Umbilical cord (tissue), 2 donors: ENCODE measurements around the gene PLRG1. TPM values are rescaled to one million over a fixed set of nuclear protein-coding genes. Genes with fewer than 3 reads are reported as not detected.
A peak's percentile ranks its signal among the peaks of the same experiment; 100 is the strongest.

Experiments
- DNase-seq: peaks from one replicate; pipeline ENCODE4 v3.0.0-alpha.2; 2015; ENCODE audit warnings: low spot score
- total RNA-seq: library from RNA; depleted of rRNA; stranded (reverse); fragments of >200 nt; gene quantifications from one replicate; pipeline ENCODE4 v1.2.3, GENCODE V29; 2014; ENCODE audit warnings: low replicate concordance; ENCODE audit not compliant: insufficient read depth

Gene PLRG1
- total RNA-seq, 1 donor from 2014 or later: 52.5 TPM

DNA sequence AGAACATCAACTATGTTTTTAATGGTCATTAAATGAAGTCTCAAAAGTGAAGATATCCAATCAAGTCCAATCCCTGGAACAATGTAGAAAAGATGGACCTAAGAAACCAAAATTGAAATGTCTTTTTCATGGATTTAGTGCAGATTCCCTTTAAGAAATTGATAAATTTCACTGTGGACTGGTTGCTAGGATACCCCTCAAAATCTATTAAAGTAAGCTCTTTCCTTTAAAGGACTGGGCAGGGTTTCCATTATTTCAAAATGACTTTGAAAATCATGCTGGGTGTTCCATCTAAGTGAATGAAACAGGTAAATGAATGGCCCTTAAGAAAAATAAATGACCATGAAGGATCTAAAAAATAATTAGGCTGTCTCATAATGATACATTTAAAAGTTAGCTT lies 28.6 kb downstream of the PLRG1 start:
- DNase-seq: no peak

DNA sequence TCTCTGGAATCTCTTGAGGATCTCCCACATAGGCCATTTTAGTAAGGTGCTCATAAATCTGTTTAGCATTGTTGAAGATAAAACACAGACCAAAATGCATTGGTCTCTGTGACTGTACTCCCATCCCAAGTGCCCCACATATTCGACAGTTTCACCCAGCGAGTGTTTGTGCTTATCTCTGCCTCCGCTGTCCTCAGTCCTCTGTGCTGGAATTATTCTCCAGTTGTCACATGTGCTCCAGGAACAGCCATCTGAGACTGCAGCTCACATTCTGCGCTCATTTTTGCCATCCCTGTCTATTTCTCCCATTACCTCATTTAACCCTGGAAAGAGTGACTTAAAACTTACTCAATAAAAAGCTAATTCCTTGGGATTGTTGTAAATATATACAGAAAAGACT lies 31.0 kb downstream of the PLRG1 start:
- no peak for DNase-seq

DNA sequence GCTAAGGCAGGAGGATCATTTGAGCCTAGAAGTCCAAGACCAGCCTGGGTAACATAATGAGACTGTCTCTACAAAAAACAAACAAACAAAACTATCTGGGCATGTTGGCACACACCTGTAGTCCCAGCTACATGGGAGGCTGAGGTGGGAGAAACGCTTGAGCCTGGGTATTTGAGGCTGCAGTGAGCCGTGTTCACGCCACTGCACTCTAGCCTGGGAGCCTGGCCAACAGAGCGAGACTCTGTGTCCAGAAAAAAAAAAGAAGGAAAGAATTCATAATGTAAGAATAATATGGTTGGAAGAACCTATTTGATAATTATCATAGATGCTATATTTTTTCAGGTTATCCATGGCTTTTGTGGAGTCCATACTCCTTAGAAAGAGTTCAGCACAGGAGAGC lies 32.6 kb downstream of the PLRG1 start:
- DNase-seq: no peak

DNA sequence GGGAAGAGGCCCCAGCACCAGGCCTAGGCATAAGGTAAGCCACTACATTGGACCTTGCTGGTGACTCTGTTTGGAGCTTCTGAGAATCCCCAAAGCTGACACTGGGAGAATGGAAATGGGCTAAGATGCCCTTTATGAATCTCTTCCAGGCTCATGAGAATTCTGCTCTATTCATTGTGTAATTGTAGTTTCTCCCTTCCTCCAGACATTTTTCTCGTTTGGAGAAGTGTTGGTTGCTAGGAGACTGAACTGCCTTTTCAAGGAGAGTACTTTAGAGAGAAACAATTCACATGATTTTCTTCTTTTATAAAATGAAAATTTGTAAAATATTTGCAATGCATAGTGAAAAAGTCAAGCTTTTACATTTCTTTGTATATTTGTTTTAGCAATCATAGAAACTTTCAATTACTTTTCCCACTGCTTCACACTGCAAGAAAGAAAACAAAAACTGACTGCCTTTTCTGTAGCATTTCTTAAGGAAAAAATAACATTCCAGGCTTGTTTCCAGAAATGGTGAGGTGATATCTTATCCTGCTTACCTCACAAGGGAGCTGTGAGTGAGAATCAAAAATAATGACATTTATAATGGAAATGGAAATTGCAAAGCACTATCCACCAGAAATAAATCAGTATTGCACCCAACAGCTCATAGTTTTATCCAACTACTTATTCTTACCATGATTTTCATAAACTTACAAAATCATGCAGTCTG lies 33.7 kb downstream of the PLRG1 start:
- peak; percentile 52 for DNase-seq

DNA sequence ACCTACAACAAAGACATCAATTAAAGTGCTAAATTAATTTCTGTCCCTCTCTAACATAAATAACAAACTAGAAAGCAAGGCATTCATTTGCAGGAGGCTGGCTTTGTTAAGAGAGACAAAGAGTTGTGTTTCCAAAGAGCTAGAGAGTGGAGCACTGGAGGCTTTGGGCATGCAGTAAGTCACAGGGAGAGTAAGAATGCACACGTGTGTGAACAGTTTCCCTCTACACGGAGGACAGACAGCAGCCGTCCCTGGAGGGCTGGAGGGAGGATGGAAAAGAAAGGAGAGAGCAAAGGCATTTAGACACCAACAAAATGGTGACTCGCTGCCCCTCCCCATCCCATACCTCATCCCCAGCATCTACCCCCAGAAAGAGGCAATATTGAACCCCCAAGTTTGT lies 38.2 kb downstream of the PLRG1 start:
- DNase-seq: no peak

DNA sequence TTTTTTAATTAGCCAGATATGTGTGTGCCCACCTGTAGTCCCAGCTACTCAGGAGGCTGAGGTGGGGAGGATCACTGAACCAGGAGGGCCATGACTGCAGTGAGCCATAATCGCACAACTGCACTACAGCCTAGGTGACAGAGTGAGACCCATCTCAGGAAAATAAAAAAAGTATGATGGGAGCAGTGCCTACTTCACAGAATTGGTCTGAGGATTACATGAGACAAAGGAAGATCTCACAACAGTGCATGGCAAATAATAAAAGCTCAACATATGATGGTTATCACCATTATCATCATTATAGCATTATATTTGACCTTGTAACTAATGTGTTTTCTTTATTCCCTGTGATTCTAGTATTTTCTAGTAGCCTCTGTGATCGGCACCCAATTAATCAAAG lies 38.7 kb downstream of the PLRG1 start:
- DNase-seq: no peak

DNA sequence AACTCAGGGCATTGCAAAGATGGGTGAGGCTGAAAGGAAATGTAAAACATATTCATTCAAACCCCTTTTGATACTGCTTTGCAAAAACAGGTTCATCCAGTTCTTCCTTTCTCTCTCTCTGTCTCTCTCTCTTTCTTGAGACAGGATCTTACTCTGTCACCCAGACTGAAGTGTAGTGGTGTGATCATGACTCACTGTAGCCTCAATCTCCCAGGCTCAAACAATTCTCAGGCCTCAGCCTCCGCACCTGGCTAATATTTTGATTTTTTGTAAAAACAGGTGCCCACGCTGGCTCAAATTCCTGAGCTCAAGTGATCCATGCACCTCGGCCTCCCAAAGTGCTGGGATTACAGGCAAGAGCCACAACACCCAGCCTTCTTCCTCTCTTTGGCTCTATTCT lies 43.0 kb downstream of the PLRG1 start:
- peak; percentile 50 for DNase-seq

DNA sequence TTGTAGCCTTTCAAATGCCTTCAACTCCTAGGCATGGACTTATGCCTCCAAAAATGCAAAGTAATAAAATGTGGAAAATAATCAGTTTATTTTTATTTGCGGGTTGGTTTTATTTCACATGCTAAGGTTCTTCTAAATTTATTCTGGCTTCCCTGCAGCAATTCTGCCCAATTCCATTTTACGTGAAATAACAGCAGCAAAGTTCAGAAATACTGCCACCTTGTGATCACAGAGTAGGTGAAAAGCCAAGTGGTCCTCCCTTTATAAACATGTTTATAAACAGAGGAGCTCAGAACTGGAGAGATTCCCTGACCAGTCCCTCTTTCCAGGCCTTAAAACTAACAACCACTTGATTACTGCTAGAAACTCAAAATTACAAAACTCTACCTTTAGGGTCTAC lies 43.9 kb downstream of the PLRG1 start:
- peak; percentile 72 for DNase-seq

DNA sequence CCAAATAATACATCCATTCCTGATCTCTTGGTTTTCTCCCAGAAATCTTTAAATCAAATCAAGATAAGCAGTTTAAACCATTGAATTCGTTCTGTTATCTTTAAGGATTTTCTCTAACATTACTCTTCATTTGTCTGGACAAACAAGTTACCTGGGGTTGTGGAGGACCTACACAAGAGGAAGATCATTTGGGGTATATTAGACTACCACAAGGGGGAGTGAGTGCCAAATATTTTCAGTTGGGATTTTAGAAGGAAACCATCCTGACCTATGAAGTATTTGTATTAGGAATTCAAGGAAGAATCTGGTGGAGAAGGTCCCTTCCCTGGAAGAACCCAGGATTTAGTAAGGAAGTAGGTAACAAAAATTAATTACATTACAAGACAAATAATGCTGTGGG lies 46.6 kb downstream of the PLRG1 start:
- no peak for DNase-seq

DNA sequence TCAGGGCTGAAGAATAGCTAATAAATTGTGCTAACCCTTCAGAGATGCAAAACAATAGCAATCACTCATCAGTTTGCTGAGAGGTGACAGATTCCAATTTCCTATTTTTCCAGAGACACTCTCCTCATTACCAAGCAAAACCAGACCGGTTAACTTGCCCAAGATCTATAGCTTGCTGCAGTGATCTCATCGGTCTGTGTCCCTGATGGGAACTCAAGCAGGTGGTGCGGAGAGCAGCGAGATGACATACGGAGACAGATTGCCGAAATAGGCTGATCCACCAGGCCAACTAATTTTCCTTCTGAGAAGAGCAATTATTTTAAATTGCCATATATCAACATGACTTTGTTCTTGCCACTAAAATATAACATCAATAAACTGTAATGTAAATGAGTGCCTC lies 48.1 kb downstream of the PLRG1 start:
- DNase-seq: no peak

DNA sequence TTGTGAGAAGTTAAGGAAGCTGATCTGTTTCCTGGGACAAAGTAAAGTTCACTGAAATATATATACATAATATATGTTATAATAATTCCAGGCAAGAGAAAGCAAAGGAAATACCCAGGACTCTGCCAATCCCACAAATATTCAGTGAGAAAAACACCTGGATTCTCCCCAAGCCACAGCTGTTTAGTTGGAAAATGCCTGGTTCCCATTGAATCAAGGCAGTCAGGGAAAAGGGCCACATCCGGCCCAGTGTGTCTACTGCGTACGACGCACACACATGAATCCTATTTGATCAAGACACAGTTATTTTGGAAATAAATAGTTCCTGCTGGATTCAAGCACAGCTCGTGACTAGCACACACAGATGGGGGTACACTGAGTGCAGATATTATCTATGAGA lies 52.3 kb downstream of the PLRG1 start:
- DNase-seq: no peak

DNA sequence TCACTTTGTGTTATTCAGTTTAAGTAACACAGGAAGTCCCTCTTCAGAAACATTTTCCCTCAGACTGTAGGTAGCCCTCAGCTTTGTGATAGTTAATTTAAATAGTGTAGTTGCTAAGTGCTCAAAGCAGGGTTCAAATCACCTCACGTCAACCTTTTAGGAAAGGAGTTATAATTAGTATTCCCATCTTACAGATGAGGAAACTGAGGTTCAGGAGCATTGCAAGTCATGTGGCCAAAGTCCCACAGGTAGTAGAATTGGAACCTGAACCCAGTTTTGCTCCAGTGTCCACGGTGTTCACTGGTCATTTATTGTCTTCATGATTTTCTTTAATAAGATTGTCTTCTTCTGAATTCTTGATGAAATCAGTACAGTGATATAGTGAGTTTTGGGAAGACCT lies 54.3 kb downstream of the PLRG1 start:
- DNase-seq: no peak

DNA sequence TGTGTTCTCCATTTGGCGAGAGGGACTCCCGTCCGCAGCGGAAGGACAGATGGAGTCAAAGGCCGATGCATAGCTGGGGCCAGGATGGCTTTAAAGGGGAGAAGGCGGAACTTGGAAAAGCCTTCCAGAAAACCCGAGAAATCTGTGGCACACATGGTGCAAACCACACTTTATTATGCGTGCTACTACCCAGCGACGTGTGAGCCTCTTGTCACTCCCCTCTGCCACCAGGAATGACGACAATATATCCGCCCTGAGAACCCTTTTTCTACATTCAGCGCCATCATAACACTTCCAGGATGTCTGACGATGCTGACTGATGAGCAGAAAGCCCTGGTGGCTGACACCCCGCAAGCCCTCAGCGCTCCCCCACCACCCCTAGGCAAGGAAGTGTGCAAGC lies 57.9 kb downstream of the PLRG1 start:
- DNase-seq: no peak

DNA sequence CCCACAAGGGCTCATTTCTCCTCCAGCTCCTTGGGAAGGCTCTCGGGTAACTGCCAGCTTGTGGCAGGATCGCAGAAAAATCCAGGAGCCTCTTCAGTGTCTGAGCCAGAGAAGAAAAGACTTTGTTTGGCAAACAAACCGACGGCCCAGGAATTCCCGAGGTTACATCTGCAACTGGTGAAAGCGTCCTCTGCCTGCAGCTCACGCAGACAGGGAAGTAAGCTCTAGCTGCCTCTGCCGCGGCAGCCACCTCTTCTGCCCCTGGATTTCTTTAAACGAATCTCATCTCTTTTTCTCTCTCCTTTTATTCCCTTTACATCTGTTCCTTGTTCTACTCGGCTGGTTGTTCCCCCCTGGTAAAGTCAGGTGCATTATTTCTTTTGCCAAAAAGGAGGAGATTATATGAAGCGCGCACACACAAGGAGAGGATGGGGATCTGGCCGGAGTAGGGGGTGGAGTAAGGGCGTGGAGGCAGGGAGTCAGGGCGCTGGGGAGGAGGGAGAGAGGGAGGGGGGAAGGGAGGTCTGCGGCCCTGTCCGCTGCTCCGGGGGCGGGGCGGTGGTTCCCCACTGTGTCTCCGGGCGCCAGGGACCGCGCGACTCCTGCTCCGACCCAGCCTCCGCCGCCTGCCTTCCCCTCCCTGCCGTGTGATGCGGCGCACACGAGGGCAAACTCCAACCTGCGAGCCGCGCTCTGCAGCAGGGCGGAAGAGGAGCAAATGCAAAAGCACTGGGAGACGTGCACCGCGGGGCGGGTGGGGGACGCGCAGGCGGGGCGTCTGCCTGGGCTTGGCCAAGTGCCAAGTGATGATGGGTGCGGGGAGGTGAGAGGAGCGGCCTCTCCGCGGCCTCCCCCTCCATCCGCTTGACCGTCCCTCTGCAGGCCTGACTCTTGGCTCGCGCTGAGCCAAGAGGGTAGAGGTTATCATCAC lies 58.6 kb downstream of the PLRG1 start, which contains the start of gene DCHS2:
TSS of gene DCHS2 (minus strand) at position 459 of the 931 bp plus-strand sequence. CDS start at position 15, 444 bp downstream.
- peak; percentile 70 for DNase-seq

DNA sequence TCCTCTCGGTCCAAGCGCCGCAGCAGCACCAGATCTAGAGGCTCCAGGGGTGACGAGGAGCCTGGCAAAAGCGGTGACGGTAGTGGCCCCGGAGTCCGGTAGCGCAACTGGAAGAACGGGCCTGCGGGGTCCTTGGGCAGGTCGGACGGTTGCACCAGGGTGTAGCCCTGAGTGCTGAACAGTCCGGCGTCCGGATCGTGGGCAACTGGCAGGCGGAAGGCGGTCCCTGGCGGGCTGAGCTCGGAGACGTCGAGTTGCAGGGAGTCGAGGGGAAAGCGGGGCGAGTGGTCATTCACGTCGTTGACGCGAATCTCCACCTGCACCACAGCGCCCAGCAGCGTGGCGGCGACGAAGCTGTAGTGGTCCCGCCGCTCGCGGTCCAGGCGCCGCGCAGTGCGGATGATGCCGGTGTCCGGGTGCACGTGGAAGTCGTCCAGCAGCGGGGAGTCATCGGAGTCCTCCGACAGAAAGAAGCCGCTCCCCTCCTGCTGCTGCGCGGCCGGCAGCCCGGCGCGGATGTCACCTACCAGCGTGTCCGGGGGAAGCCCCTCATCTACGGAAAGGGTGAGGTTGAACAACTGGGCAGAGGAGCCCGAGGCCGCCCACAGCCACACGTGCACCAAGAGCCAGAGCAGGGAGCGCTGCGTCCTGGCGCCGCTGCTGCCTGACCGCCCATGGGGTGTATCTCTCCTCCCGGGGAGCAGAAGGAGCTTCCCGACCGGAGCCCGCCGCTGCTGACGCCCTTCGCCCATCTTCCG lies 59.4 kb downstream of the PLRG1 start:
- DNase-seq: no peak

DNA sequence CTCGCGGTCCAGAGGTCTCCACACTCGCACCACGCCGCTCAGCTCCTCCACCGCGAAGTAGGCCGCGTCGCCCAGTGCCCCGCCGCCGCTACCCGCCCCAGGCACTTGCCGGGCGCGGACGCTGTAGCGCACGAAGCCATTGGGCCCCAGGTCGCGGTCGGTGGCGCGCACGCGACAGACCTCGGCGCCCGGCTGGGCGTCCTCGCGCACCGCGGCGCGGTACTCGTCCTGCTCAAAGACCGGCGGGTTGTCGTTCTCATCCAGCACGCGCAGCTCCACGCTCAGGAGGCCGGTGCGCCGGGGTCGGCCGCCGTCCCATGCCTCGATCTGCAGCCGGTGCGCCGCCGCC lies 60.0 kb downstream of the PLRG1 start:
- no peak for DNase-seq

DNA sequence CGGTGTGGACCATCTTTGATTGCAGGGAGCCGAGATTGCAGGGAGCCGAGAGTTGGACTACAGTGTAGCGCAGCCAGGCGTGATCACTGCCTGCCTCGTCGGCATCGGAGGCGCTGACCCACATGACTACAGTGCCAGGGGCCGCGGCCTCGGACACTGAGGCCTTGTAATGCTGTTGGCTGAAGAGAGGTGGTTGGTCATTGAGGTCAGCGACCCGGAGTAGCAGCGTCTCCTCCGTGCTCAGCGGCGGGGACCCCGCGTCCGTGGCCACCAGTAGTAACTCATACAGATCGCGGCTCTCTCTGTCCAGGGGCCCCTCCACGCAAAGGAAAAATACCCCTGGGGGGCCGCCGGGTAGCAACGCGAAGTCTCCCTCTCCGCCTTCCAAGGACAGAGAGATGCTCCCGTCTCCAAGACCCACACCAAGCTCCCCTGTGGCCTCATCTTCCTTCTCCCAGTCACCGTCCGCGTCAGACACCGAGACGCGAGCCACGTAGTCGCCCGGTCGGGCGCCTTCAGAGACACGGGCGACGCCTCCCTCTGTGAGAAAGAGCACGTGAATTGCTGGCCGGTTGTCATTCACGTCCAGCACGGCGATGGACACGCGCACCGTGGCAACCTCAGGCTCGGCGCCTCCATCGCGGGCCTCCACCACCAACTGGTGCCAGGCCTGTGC lies 60.5 kb downstream of the PLRG1 start:
- DNase-seq: no peak

DNA sequence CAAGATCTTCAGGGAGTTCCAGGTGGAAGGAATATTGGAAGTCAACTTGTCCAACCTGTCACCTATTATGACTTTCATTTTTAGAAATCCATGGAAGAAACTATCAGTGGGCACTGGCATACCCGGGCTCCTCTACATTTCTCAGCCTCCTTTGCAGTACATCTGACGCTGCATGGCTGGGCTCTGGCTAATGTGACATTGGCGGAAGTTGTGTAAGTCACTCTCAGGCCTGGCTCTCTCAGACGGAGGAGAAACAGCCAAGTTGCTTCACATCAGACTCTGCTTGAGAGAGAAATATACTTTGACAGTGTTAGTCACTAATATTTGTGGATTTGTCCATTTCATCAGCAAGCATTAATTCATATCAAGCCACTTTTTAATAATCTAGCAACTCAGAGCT lies 63.1 kb downstream of the PLRG1 start:
- DNase-seq: no peak

DNA sequence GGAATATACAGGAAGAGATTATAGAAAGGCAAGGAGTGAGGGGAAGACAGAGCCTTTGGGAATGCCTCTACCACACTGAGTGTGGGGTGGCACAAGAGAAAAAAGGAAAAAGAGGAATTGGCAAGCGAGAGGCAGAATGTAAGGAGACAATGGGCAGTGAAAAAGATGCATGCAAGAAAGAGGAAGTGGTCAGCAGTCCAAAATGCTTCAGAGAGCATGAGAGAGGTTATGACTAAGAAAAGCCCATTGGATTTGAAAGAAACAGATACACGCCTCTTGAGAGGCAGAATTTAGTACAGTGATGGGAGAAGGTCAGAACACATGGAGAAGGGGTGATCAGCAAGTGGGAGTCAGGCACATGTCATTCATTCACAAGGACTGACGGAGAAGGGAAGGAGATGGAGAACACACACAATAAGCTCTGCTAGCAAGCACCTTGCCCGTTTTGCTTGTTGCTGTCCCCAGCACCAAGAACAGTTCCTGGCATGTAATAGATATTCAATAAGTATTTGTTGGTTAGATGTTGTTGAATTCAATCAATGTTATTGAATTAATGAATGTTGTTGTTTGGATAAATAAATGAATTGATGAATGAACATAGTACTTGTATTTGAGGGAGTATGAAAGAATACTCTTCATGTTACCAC lies 65.0 kb downstream of the PLRG1 start:
- DNase-seq: no peak
